ENCODE measurements around the gene BNIP3.

DNA sequence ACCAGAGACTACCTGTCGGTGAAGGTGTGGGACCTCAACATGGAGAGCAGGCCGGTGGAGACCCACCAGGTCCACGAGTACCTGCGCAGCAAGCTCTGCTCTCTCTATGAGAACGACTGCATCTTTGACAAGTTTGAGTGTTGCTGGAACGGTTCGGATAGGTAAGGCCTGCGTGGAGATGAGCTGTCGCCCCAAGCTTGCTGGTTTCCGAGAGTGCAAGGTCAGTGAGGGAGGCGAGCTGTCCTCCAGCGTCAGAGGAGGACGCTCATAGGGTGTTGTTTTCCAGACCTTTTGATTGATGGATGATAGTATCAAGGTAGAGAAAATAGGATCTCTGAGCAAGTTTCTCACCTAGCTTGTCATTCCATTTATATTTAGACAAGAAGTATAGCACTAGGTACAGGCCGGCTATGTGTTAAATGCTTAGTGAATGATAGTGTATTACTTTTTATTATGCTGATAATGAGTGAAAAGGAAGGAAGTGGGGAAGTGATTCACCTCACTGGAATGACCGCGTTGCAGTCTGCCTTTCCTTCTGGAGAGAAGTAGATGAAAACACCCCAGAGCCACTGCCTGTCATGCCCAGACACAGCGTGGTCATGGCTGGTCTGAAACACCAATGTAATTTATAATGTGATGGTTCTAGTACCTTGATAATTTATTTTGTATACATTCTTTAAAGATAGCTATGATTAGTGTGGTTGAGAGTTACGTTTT is 33.9 kb downstream of the BNIP3 start:
- TF ChIP-seq, protein P1, sequence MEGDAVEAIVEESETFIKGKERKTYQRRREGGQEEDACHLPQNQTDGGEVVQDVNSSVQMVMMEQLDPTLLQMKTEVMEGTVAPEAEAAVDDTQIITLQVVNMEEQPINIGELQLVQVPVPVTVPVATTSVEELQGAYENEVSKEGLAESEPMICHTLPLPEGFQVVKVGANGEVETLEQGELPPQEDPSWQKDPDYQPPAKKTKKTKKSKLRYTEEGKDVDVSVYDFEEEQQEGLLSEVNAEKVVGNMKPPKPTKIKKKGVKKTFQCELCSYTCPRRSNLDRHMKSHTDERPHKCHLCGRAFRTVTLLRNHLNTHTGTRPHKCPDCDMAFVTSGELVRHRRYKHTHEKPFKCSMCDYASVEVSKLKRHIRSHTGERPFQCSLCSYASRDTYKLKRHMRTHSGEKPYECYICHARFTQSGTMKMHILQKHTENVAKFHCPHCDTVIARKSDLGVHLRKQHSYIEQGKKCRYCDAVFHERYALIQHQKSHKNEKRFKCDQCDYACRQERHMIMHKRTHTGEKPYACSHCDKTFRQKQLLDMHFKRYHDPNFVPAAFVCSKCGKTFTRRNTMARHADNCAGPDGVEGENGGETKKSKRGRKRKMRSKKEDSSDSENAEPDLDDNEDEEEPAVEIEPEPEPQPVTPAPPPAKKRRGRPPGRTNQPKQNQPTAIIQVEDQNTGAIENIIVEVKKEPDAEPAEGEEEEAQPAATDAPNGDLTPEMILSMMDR (conservative IDR thresholded peaks at IDR 0.05; ENCODE audit: low read depth, low read length), result no peak
- TF ChIP-seq EZH2 (IDR thresholded peaks at IDR 0.05; ENCODE audit: borderline replicate concordance, low read depth, low read length, poor library complexity, severe bottlenecking), result no peak

All from A673 (cell line).